SU-DHL-6 (cell line): ENCODE measurements around the gene ALKBH3.

Experiments
- H2AFZ ChIP-seq: fragments of 200-600 bp; sonication (generic); 2 replicates; pipeline ENCODE4 v1.6.1; 2014; ENCODE audit warnings: low read depth, mild to moderate bottlenecking, moderate library complexity, mixed read lengths, antibody characterized with exemption, low read length; ENCODE audit not compliant: severe bottlenecking
- H3F3A ChIP-seq: fragments of 200-600 bp; shearing (Covaris generic); 2 replicates; pipeline ENCODE4 v1.6.0; 2016; ENCODE audit warnings: antibody characterized with exemption, mild to moderate bottlenecking; ENCODE audit not compliant: insufficient read depth
- H3K27ac ChIP-seq: fragments of 200-600 bp; sonication (generic); 2 replicates; pipeline ENCODE4 v1.5.1; 2016; ENCODE audit warnings: low read depth, mild to moderate bottlenecking, low read length, moderate library complexity, mixed read lengths
- H3K27me3 ChIP-seq: fragments of 200-600 bp; sonication (generic), shearing (Covaris generic); 2 replicates; pipeline ENCODE4 v1.6.0; 2014; ENCODE audit warnings: mild to moderate bottlenecking, low read length
- H3K36me3 ChIP-seq: fragments of 200-600 bp; sonication (generic); 2 replicates; pipeline ENCODE4 v1.6.1; 2014; ENCODE audit warnings: mild to moderate bottlenecking, low read length, mixed read lengths
- H3K4me2 ChIP-seq: fragments of 300-600, 200-600 bp; shearing (Covaris generic), sonication (generic); 2 replicates; pipeline ENCODE4 v1.6.0; 2014; ENCODE audit warnings: low read length, low read depth, mild to moderate bottlenecking; ENCODE audit not compliant: poor library complexity, severe bottlenecking
- H3K4me3 ChIP-seq: fragments of 200-600 bp; sonication (generic); 2 replicates; pipeline ENCODE4 v1.5.1; 2014; ENCODE audit warnings: antibody characterized with exemption, low read length, mild to moderate bottlenecking, mixed read lengths; ENCODE audit not compliant: insufficient read depth, poor library complexity, severe bottlenecking
- H3K79me2 ChIP-seq: fragments of 200-600 bp; sonication (generic); 2 replicates; pipeline ENCODE4 v1.6.1; 2014; ENCODE audit warnings: mild to moderate bottlenecking, low read length, moderate library complexity; ENCODE audit not compliant: insufficient read depth
- H3K9ac ChIP-seq: fragments of 200-600 bp; sonication (generic); 2 replicates; pipeline ENCODE4 v1.7.0; 2014; ENCODE audit warnings: mild to moderate bottlenecking, low read length
- H3K9me2 ChIP-seq: fragments of 200-600 bp; sonication (generic); replicated peaks from 2 replicates; pipeline ENCODE4 v1.6.1; 2014; ENCODE audit warnings: low read length; ENCODE audit not compliant: insufficient read depth
- H3K9me3 ChIP-seq: fragments of 200-600 bp; sonication (generic); 2 replicates; pipeline ENCODE4 v1.6.1; 2014; ENCODE audit warnings: low read length, mixed read lengths; ENCODE audit not compliant: insufficient read depth
- H4K20me1 ChIP-seq: fragments of 200-600 bp; sonication (generic); 2 replicates; pipeline ENCODE4 v1.6.1; 2014; ENCODE audit warnings: low read depth, mild to moderate bottlenecking, antibody characterized with exemption, low read length, moderate library complexity, mixed read lengths
- CTCF ChIP-seq: fragments of 200-600 bp; sonication (generic); IDR thresholded peaks from one replicate; pipeline ENCODE4 v1.5.1; 2017; ENCODE audit warnings: antibody characterized with exemption, mild to moderate bottlenecking, low read length, moderate library complexity; ENCODE audit not compliant: insufficient read depth, poor library complexity, severe bottlenecking
- EZH2phosphoT487 ChIP-seq: fragments of 200-600 bp; sonication (generic), shearing (Covaris generic); conservative IDR thresholded peaks from 2 replicates; pipeline ENCODE4 v1.6.1; 2018; ENCODE audit warnings: mild to moderate bottlenecking, antibody characterized with exemption, low read length, moderate library complexity, mixed read lengths

ALKBH3 gene

GRCh38 chr11:43908191-43908590 is 27.6 kb downstream of the ALKBH3 start:
- no peak overlapping the region for H3K9ac ChIP-seq
- H2AFZ ChIP-seq, result no peak overlapping the region
- H3K36me3 ChIP-seq, result no peaks in the 10 kb centered on the region
- H3K9me3 ChIP-seq, result no peaks in the 10 kb centered on the region
- no peaks in the 10 kb centered on the region for H4K20me1 ChIP-seq
- H3K27me3 ChIP-seq, result no peaks in the 10 kb centered on the region; the same call in 1 of the 2 replicates
- H3F3A ChIP-seq, result no peaks in the 10 kb centered on the region
- H3K27ac ChIP-seq, result no peak overlapping the region
- no peak overlapping the region for H3K4me2 ChIP-seq
- H3K79me2 ChIP-seq, result no peaks in the 10 kb centered on the region
- TF ChIP-seq EZH2phosphoT487 (no peak), CTCF (no peak)
- H3K9me2 ChIP-seq, result no peaks in the 10 kb centered on the region
- H3K4me3 ChIP-seq, result no peak overlapping the region

DNA sequence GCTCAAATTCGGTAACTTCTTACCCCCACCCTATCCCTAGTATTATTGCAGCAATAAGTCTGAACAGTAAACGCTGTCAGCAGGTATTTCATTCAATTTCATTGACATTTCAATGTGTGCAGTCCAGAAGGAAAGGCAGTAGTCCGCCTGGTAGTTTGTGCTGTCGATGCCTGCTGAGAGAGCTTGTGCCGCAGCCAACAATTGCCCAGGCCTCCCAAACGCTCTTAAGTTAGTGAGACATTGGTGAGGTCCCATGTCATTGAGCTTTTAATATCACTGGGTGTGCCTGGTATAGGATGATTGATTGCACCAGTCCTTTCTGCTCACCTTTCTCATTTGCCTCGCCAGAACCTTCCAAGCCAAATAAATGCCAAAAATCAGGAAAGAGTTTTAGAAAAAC is 28.1 kb downstream of the ALKBH3 start:
- TF ChIP-seq CTCF (no peak), EZH2phosphoT487 (no peak)
- H3K9me3 ChIP-seq, result no peaks in the 10 kb centered on the region
- no peak overlapping the region for H3K27ac ChIP-seq

GRCh38 chr11:43913829-43914380 is 33.3 kb downstream of the ALKBH3 start:
- Histone ChIP-seq H3K9ac (no peak overlapping the region), H4K20me1 (no peaks in the 10 kb centered on the region), H3K9me2 (no peaks in the 10 kb centered on the region), H3K27ac (no peak overlapping the region), H2AFZ (no peak overlapping the region), H3F3A (no peaks in the 10 kb centered on the region), H3K4me2 (no peak overlapping the region), H3K9me3 (no peaks in the 10 kb centered on the region), H3K36me3 (no peaks in the 10 kb centered on the region), H3K27me3 (no peaks in the 10 kb centered on the region; the same call in 1 of the 2 replicates), H3K79me2 (no peaks in the 10 kb centered on the region), H3K4me3 (no peak overlapping the region)
- TF ChIP-seq EZH2phosphoT487, result no peak
- TF ChIP-seq CTCF, result no peak

More for the DNA sequence above, 28.1 kb downstream of the ALKBH3 start:
- Histone ChIP-seq H2AFZ (no peak overlapping the region), H3K79me2 (no peaks in the 10 kb centered on the region), H3K27me3 (no peaks in the 10 kb centered on the region; the same call in 1 of the 2 replicates), H4K20me1 (no peaks in the 10 kb centered on the region), H3F3A (no peaks in the 10 kb centered on the region), H3K36me3 (no peaks in the 10 kb centered on the region), H3K4me2 (no peak overlapping the region), H3K4me3 (no peak overlapping the region), H3K9ac (no peak overlapping the region), H3K9me2 (no peaks in the 10 kb centered on the region)
